T-cell (primary cell): Measurements from ENCODE around the gene RALGAPA2. TPM values are rescaled to one million over a fixed set of nuclear protein-coding genes. Genes with fewer than 3 reads are reported as not detected.

ENCODE experiments used
- ATAC-seq, 4 experiments: fragments of 200-7000 bp in 3 of 4; fragments of 150-1000 bp in 1 of 4; cut with Tn5 transposase; replicated peaks in 1 of 4; 1 replicate in 3 of 4; 2 replicates in 1 of 4; pipeline ENCODE4 v1.10.0; 2021; ENCODE audit warnings: moderate library complexity in 3 of 4, mild to moderate bottlenecking in 2 of 4, moderate number of reproducible peaks in 1 of 4
- CTCF ChIA-PET, 2 donors: fragments of 300-600 bp; sonication (Branson Sonifier 250); formaldehyde crosslinking; loops; one replicate each; lab custom pipeline; 2022; ENCODE audit warnings: antibody characterized with exemption in 2 of 2; lab: Charles Lee
- POLR2A ChIA-PET, 2 donors: fragments of 300-600 bp; sonication (Branson Sonifier 250); formaldehyde crosslinking; loops; one replicate each; lab custom pipeline; 2022; ENCODE audit warnings: antibody characterized with exemption in 2 of 2; lab: Charles Lee
- DNase-seq, 35 experiments: peaks; one replicate each; pipeline versions ENCODE4 v3.0.0 to v3.0.0-alpha.2; 2013 to 2023
- H3K27ac ChIP-seq: one replicate; pipeline ENCODE4 v1.5.1; 2013; ENCODE audit warnings: low read length
- H3K27me3 ChIP-seq, 2 experiments: replicated peaks in 1 of 2; 1 replicate in 1 of 2; 2 replicates in 1 of 2; pipeline versions ENCODE4 v1.6.1 to v1.7.0; 2013; ENCODE audit warnings: low read length in 1 of 2, mixed read lengths in 1 of 2; ENCODE audit not compliant: control insufficient read depth in 2 of 2, insufficient read depth in 2 of 2; ENCODE audit errors: extremely low read depth in 1 of 2
- H3K36me3 ChIP-seq, 2 donors: 1 replicate in 1 of 2; 2 replicates in 1 of 2; pipeline versions ENCODE4 v1.6.1 to v1.7.0; 2013; ENCODE audit warnings: low read length in 1 of 2; ENCODE audit not compliant: control insufficient read depth in 2 of 2, insufficient read depth in 1 of 2; ENCODE audit errors: extremely low read depth in 1 of 2
- H3K4me1 ChIP-seq, 2 experiments: 1 replicate in 1 of 2; 2 replicates in 1 of 2; pipeline versions ENCODE4 v1.6.1 to v1.7.0; 2013; ENCODE audit warnings: low read length in 2 of 2, mixed read lengths in 1 of 2; ENCODE audit not compliant: insufficient read depth in 2 of 2, control insufficient read depth in 1 of 2; ENCODE audit errors: extremely low read depth in 1 of 2
- H3K4me3 ChIP-seq, 2 donors: 1 replicate in 1 of 2; 2 replicates in 1 of 2; pipeline versions ENCODE4 v1.5.1 to v1.7.0; 2013; ENCODE audit warnings: mild to moderate bottlenecking in 2 of 2, low read length in 1 of 2, moderate library complexity in 1 of 2; ENCODE audit not compliant: control insufficient read depth in 1 of 2; ENCODE audit errors: extremely low read depth in 1 of 2
- H3K9me3 ChIP-seq: 2 replicates; pipeline ENCODE4 v1.7.0; 2013
- H3K27ac Mint-ChIP-seq, 2 donors: one replicate each; pipeline ENCODE4 v1.8.0; 2020 to 2021; ENCODE audit warnings: mild to moderate bottlenecking in 2 of 2, mixed read lengths in 2 of 2
- H3K27me3 Mint-ChIP-seq, 2 donors: one replicate each; pipeline ENCODE4 v1.8.0; 2021 to 2022; ENCODE audit warnings: mixed read lengths in 2 of 2
- H3K36me3 Mint-ChIP-seq: one replicate; pipeline ENCODE4 v1.8.0; 2021; ENCODE audit warnings: mixed read lengths
- H3K4me1 Mint-ChIP-seq, 3 donors: one replicate each; pipeline ENCODE4 v1.8.0; 2020 to 2022; ENCODE audit warnings: mixed read lengths in 3 of 3, mild to moderate bottlenecking in 1 of 3
- H3K4me3 Mint-ChIP-seq, 3 donors: one replicate each; pipeline ENCODE4 v1.8.0; 2020 to 2022; ENCODE audit warnings: mild to moderate bottlenecking in 3 of 3, mixed read lengths in 3 of 3, moderate library complexity in 3 of 3
- H3K9me3 Mint-ChIP-seq, 3 donors: one replicate each; pipeline ENCODE4 v1.8.0; 2020 to 2022; ENCODE audit warnings: mixed read lengths in 3 of 3
- WGBS: methylation state at CpG from one replicate; pipeline ENCODE4 v1.1.5; 2013; ENCODE audit warnings: missing lambda C conversion rate; ENCODE audit not compliant: insufficient coverage; 5-methylcytosine and 5-hydroxymethylcytosine counted together
- total RNA-seq, 35 experiments: library from RNA in 6 of 35; stranded (reverse) in 6 of 35; fragments of 120-200 nt in 1 of 35; gene quantifications; one replicate each; pipeline versions ENCODE4 v1.2.1 to v1.2.4 and lab custom pipeline; 2013 to 2026

Gene RALGAPA2
- total RNA-seq, 5 donors from 2014 or later (not counting 1 experiment from before 2014, with no cell fraction given), result 28.0 to 36.1 (median 31.7) TPM

DNA sequence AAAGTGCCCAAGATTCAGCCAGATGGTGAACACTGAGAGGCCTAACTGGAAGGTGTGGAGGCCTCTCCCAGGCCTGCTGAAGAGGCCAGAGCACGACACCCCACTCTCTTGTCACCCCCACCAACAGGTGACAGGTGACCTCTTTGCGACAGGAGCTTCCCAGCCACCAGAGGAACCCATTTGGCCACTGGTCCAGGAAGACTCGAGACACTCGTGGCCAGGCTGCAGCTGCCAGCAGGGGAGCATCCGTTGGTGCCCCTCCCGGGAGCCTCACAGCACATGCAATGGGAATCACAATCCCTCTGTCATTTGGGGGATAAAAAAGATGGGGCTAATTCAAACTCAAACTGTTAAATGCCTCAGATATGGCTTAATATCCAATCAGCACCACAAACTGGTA lies 181.2 kb downstream of the RALGAPA2 start:
- ATAC-seq, result no peak
- Mint-ChIP-seq H3K36me3 (peaks cover 66% of the 10 kb centered on the region), H3K9me3 (no peaks in the 10 kb centered on the region), H3K27me3 (no peaks in the 10 kb centered on the region), H3K4me3 (no peak overlapping the region), H3K4me1 (no peaks in the 10 kb centered on the region), H3K27ac (no peak overlapping the region)
- Histone ChIP-seq H3K9me3 (no peaks in the 10 kb centered on the region), H3K27ac (no peak overlapping the region), H3K4me1 (no peaks in the 10 kb centered on the region), H3K4me3 (no peak overlapping the region), H3K36me3 (peaks cover 0 to 26% of the 10 kb centered on the region in 2 donors), H3K27me3 (no peaks in the 10 kb centered on the region)
- ChIA-PET POLR2A (no interaction called here), CTCF (no interaction called here)
- no peak for DNase-seq
- WGBS, result 100% methylated on average over 3 of the region's 6 CpGs

DNA sequence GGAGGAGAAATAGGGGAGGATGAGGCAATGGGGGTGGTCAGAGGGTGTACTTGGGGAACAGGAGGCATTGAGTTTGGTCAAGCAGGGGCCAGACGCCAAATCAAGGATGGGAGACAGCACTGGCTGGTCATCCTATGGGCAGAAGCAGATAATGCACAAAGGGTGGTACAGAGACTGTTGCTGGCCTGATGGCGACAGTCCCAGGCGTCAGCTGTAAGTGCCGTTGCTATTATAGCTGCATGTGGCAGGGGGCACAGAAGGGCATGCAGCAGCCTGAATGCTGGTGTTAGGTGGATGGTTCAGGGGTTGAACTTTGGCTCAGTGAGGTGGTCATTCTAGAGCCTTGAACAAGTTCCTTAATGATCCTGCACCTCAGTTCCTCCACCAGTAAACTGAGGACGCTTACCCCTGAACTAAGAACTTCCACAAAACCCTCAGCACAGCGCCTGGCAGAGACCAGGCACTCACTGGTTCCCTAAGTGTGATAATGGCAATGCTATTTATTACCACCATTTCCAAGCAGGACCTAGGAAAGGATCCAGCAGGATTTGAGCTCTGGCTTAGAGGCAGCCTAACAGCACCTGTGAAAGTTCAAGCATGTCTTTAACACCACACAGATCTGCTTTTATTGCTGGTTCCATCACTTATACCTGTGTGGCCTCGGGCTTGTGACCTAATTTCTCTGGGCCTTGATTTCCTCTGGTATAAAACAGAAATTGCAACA lies 181.9 kb downstream of the RALGAPA2 start:
- ATAC-seq (no peak), DNase-seq (no peak)
- Histone ChIP-seq H3K36me3 (peaks cover 0 to 21% of the 10 kb centered on the region in 2 donors), H3K4me1 (no peaks in the 10 kb centered on the region), H3K27ac (no peak overlapping the region), H3K9me3 (no peaks in the 10 kb centered on the region), H3K27me3 (no peaks in the 10 kb centered on the region), H3K4me3 (no peak overlapping the region)
- no peaks in the 10 kb centered on the region for H3K4me1 Mint-ChIP-seq
- peaks cover 69% of the 10 kb centered on the region for H3K36me3 Mint-ChIP-seq
- no peak overlapping the region for H3K4me3 Mint-ChIP-seq
- H3K27me3 Mint-ChIP-seq, result no peaks in the 10 kb centered on the region
- WGBS, result 85% methylated on average over 3 of the region's 7 CpGs
- no peak overlapping the region for H3K27ac Mint-ChIP-seq
- CTCF ChIA-PET, result no interaction called here
- POLR2A ChIA-PET, result no interaction called here
- H3K9me3 Mint-ChIP-seq, result no peaks in the 10 kb centered on the region

DNA sequence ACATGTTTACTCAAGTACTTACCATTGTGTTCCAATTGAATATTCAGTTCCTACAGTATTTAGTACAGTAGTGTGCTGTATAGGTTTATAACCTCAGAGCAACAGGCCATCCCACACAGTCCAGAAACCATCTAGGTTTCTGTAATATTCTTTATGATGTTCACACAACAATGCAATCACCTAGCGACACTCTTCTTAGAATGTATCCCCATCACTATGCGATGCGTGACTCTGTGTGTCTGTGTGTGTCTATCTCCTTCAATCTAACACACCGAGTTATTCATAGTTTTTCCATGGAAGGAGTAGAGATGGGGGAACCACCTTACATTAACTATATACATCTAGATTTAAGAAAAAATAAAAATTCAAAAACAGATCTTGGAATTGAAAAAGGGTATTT lies 182.8 kb downstream of the RALGAPA2 start:
- DNase-seq (no peak), ATAC-seq (no peak)
- peaks cover 64% of the 10 kb centered on the region for H3K36me3 Mint-ChIP-seq
- no CpG with 5 or more reads among the region's 4 CpGs for WGBS
- Histone ChIP-seq H3K4me3 (no peak overlapping the region), H3K4me1 (no peaks in the 10 kb centered on the region), H3K27ac (no peak overlapping the region), H3K9me3 (no peaks in the 10 kb centered on the region), H3K27me3 (no peaks in the 10 kb centered on the region), H3K36me3 (peaks cover 0 to 23% of the 10 kb centered on the region in 2 donors)
- no peaks in the 10 kb centered on the region for H3K4me1 Mint-ChIP-seq
- no peaks in the 10 kb centered on the region for H3K27me3 Mint-ChIP-seq
- ChIA-PET CTCF (no interaction called here), POLR2A (no interaction called here)
- H3K4me3 Mint-ChIP-seq, result no peak overlapping the region
- H3K27ac Mint-ChIP-seq, result no peak overlapping the region
- no peaks in the 10 kb centered on the region for H3K9me3 Mint-ChIP-seq

DNA sequence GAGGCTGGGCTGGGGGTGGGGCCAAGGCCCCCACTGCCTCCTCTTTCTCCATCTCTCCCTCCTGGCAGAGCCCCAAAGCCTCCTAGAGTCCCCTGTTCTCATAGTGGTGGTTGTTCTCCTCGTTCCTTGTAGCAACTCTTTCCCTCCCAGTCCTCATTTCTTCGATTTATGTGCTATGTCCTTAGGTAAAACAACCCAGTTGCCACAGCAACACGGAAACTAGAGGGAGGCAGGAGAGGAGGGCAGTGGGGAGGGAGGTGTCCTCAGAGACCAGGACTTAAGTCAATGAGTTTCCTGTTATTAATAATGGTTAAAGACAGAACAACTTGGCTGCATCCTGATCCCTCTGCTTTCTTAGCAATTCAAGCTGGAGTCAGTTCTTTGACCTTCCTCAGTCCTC lies 183.6 kb downstream of the RALGAPA2 start:
- Histone ChIP-seq H3K9me3 (no peaks in the 10 kb centered on the region), H3K4me3 (no peak overlapping the region), H3K4me1 (no peaks in the 10 kb centered on the region), H3K36me3 (peaks cover 0 to 26% of the 10 kb centered on the region in 2 donors), H3K27ac (no peak overlapping the region), H3K27me3 (no peaks in the 10 kb centered on the region)
- DNase-seq, result no peak
- Mint-ChIP-seq H3K27me3 (no peaks in the 10 kb centered on the region), H3K4me1 (no peaks in the 10 kb centered on the region), H3K9me3 (no peaks in the 10 kb centered on the region), H3K36me3 (peaks cover 70% of the 10 kb centered on the region), H3K27ac (no peak overlapping the region), H3K4me3 (no peak overlapping the region)
- POLR2A ChIA-PET, result no interaction called here
- CTCF ChIA-PET, result no interaction called here
- ATAC-seq, result no peak
- WGBS, result 100% methylated on average over 1 of the region's 3 CpGs

DNA sequence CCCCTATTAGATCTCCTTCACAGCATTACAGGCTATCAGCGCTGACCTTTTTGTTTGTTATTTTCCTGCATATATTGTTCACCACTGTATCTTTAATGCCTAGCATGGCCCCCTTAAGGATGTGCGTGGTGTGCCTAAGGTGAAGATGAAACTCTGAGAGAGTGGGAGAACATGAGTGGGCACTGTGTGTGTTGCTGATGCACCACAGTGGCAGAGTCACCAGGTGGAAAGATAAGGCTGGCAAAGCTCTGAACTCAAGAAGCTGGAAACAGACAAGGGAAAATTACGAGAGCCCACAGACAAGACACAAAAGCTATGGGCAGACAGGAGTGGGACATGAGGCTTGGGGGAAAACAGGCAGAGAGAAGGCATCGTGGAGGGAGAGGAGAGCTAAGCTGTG lies 184.8 kb downstream of the RALGAPA2 start:
- no peaks in the 10 kb centered on the region for H3K9me3 Mint-ChIP-seq
- Histone ChIP-seq H3K4me1 (no peaks in the 10 kb centered on the region), H3K36me3 (peaks cover 0 to 26% of the 10 kb centered on the region in 2 donors), H3K27ac (no peak overlapping the region), H3K9me3 (no peaks in the 10 kb centered on the region), H3K27me3 (no peaks in the 10 kb centered on the region), H3K4me3 (no peak overlapping the region)
- ChIA-PET POLR2A (no interaction called here), CTCF (no interaction called here)
- no peaks in the 10 kb centered on the region for H3K27me3 Mint-ChIP-seq
- no peaks in the 10 kb centered on the region for H3K4me1 Mint-ChIP-seq
- WGBS, result 90% methylated on average over 3 of the region's 4 CpGs
- H3K36me3 Mint-ChIP-seq, result peaks cover 71% of the 10 kb centered on the region
- H3K27ac Mint-ChIP-seq, result no peak overlapping the region
- ATAC-seq (no peak), DNase-seq (no peak)
- H3K4me3 Mint-ChIP-seq, result no peak overlapping the region

DNA sequence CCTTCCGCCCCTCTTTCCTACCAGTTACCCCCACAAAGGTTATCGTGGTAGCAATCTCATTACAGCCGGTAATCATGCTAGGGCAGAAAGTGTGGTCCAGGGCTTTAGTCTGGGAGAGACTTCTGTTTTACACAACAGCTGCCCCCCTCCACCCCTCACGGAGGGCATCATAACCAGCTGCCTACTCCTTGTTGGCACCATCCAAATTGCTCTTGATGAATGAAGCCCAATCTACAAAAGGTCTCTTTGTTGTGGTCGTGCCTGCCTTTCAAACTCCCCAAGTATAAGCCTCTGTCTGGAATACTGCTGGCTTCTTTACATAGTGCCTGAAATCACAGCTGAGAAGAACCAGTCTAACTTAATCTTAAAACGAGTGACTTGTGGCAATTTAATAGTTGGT lies 186.7 kb downstream of the RALGAPA2 start:
- H3K36me3 ChIP-seq, result peaks cover 0 to 24% of the 10 kb centered on the region in 2 donors
- Mint-ChIP-seq H3K36me3 (peaks cover 63% of the 10 kb centered on the region), H3K27me3 (no peaks in the 10 kb centered on the region), H3K27ac (no peak overlapping the region), H3K4me3 (no peak overlapping the region), H3K4me1 (no peaks in the 10 kb centered on the region), H3K9me3 (no peaks in the 10 kb centered on the region)
- 86% methylated on average over 1 of the region's 6 CpGs for WGBS
- H3K4me3 ChIP-seq, result no peak overlapping the region
- CTCF ChIA-PET, result no interaction called here
- H3K9me3 ChIP-seq, result no peaks in the 10 kb centered on the region
- ATAC-seq, result no peak
- H3K4me1 ChIP-seq, result no peaks in the 10 kb centered on the region
- POLR2A ChIA-PET, result no interaction called here
- no peaks in the 10 kb centered on the region for H3K27me3 ChIP-seq
- no peak overlapping the region for H3K27ac ChIP-seq
- DNase-seq, result no peak
